Transverse colon (tissue), 4 donors: ENCODE measurements around the gene ADGRB3. TPM values are rescaled to one million over a fixed set of nuclear protein-coding genes. Genes with fewer than 3 reads are reported as not detected.

Source experiments
- DNase-seq: peaks from one replicate; pipeline ENCODE4 v3.0.0-alpha.2; 2019
- H3K27ac ChIP-seq, 4 donors: fragments of 200-600 bp; sonication (generic); 2 replicates each; pipeline ENCODE4 v1.5.1; 2016 to 2018; ENCODE audit warnings: inconsistent platforms in 4 of 4
- H3K27me3 ChIP-seq: fragments of 200-600 bp; sonication (generic); 2 replicates; pipeline ENCODE4 v1.5.1; 2017; ENCODE audit warnings: inconsistent platforms
- H3K36me3 ChIP-seq, 4 donors: fragments of 200-600 bp; sonication (generic); 2 replicates each; pipeline ENCODE4 v1.5.1; 2017 to 2019; ENCODE audit warnings: inconsistent platforms in 4 of 4
- H3K4me1 ChIP-seq, 4 donors: fragments of 200-600 bp; sonication (generic); 2 replicates each; pipeline ENCODE4 v1.5.1; 2017 to 2020; ENCODE audit warnings: inconsistent platforms in 4 of 4
- H3K4me3 ChIP-seq, 4 donors: fragments of 200-600 bp; sonication (generic); 1 replicate in 1 of 4; 2 replicates in 3 of 4; pipeline versions ENCODE4 v1.5.1 to v1.6.1; 2017 to 2019; ENCODE audit warnings: inconsistent platforms in 4 of 4
- H3K9me3 ChIP-seq, 2 donors: fragments of 200-600 bp; sonication (generic); 2 replicates each; pipeline ENCODE4 v1.5.1; 2017 to 2019; ENCODE audit warnings: inconsistent platforms in 2 of 2
- EP300 ChIP-seq: sonication (generic); formaldehyde crosslinking; IDR thresholded peaks from one replicate; pipeline ENCODE4 v1.6.1; 2017; ENCODE audit warnings: antibody characterized with exemption, low read depth
- POLR2A ChIP-seq: fragments of 450-650 bp; IDR thresholded peaks from one replicate; pipeline ENCODE4 v1.6.1; 2016; ENCODE audit warnings: antibody characterized with exemption, mild to moderate bottlenecking, moderate library complexity
- POLR2AphosphoS5 ChIP-seq, 3 donors: sonication (generic); formaldehyde crosslinking; IDR thresholded peaks; one replicate each; pipeline ENCODE4 v1.6.1; 2016; ENCODE audit warnings: antibody characterized with exemption in 3 of 3
- WGBS, 2 donors: methylation state at CpG; one replicate each; pipeline ENCODE4 v1.1.5; 2018; ENCODE audit warnings: low coverage in 1 of 2; 5-methylcytosine and 5-hydroxymethylcytosine counted together
- in situ Hi-C, 4 donors: fragments of 200-750 bp; cut with MboI; loops; one replicate each; pipeline versions ENCODE4 v1.15.0 to v1.15.1; 2017; ENCODE audit warnings: low sequenced_read_pairs in 3 of 4, low pct_ligation_motif_present in 1 of 4, low pct_unique_long_range_greater_than_20kb in 1 of 4
- intact Hi-C: fragments of 100-400 bp; cut with DNase I; formaldehyde crosslinking; loops from one replicate; pipeline ENCODE4 v1.15.1; 2023; ENCODE audit warnings: low total_unique reads
- total RNA-seq, 4 donors: library from RNA; depleted of rRNA; stranded (reverse); fragments of >200 nt; gene quantifications; one replicate each; pipeline ENCODE4 v1.1.0, GENCODE V29; 2016
- TF ChIP-seq, protein P1 (sequence below), 5 experiments: fragments of 200-600 bp in 3 of 5; fragments of 450-650 bp in 2 of 5; sonication (generic) in 3 of 5; IDR thresholded peaks; 1 replicate in 2 of 5; 2 replicates in 3 of 5; pipeline ENCODE4 v1.5.1; 2016 to 2017; ENCODE audit warnings: antibody characterized with exemption in 5 of 5, inconsistent platforms in 3 of 5, mild to moderate bottlenecking in 2 of 5, moderate library complexity in 1 of 5

ADGRB3 gene
- total RNA-seq, 4 donors from 2014 or later: 0.37 to 20.5 (median 2.2) TPM

GRCh38 chr6:68697394-68697793 is 62.3 kb downstream of the ADGRB3 start:
- Histone ChIP-seq H3K4me3 (no peak overlapping the region), H3K36me3 (no peaks in the 10 kb centered on the region), H3K9me3 (no peaks in the 10 kb centered on the region), H3K27ac (no peak overlapping the region), H3K4me1 (no peaks in the 10 kb centered on the region), H3K27me3 (no peaks in the 10 kb centered on the region)
- no peak for TF ChIP-seq POLR2A
- TF ChIP-seq, protein P1, sequence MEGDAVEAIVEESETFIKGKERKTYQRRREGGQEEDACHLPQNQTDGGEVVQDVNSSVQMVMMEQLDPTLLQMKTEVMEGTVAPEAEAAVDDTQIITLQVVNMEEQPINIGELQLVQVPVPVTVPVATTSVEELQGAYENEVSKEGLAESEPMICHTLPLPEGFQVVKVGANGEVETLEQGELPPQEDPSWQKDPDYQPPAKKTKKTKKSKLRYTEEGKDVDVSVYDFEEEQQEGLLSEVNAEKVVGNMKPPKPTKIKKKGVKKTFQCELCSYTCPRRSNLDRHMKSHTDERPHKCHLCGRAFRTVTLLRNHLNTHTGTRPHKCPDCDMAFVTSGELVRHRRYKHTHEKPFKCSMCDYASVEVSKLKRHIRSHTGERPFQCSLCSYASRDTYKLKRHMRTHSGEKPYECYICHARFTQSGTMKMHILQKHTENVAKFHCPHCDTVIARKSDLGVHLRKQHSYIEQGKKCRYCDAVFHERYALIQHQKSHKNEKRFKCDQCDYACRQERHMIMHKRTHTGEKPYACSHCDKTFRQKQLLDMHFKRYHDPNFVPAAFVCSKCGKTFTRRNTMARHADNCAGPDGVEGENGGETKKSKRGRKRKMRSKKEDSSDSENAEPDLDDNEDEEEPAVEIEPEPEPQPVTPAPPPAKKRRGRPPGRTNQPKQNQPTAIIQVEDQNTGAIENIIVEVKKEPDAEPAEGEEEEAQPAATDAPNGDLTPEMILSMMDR (IDR thresholded peaks at IDR 0.05): no peak
- TF ChIP-seq EP300: no peak
- no peak for TF ChIP-seq POLR2AphosphoS5 (IDR thresholded peaks at IDR 0.05)
- in situ Hi-C loops: no loop called here
- no peak for DNase-seq
- 62 to 64% methylated on average over 1 of the region's 1 CpG for WGBS, 2 donors
- intact Hi-C loops: no loop called here

GRCh38 chr6:68701159-68701558 is 66.1 kb downstream of the ADGRB3 start:
- Histone ChIP-seq H3K4me1 (no peaks in the 10 kb centered on the region), H3K9me3 (no peaks in the 10 kb centered on the region), H3K4me3 (no peak overlapping the region), H3K36me3 (no peaks in the 10 kb centered on the region), H3K27ac (no peak overlapping the region), H3K27me3 (no peaks in the 10 kb centered on the region)
- TF ChIP-seq, protein P1 (IDR thresholded peaks at IDR 0.05): no peak
- TF ChIP-seq EP300 (no peak), POLR2A (no peak), POLR2AphosphoS5 (IDR thresholded peaks at IDR 0.05) (no peak)
- in situ Hi-C loops: no loop called here
- 72 to 78% methylated on average over 4 of the region's 4 CpGs for whole genome bisulfite sequencing, 2 donors
- DNase-seq: no peak
- intact Hi-C loops: no loop called here

DNA sequence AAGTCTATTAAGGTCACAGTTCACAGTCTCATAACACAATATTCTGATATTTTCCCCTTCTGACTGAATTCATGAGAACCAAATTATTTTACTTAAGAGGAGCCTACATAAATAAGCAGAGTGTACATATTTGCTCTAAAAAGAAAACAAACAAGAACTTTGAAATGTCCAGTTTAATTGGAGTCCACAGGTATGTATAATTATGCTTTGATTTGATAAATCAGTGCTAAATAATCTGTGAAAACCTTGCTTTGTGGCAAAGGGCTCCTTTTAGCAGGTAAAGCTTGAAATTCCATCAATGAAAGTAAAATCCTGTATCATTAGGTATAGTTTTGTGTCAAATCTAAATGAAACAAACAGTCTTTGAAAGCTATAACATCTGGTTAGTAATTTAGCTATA is 69.4 kb downstream of the ADGRB3 start:
- H3K4me3 ChIP-seq: no peak overlapping the region
- intact Hi-C loops: no loop called here
- TF ChIP-seq, protein P1 (IDR thresholded peaks at IDR 0.05): no peak
- TF ChIP-seq EP300: no peak
- no peak for TF ChIP-seq POLR2A
- no peak for TF ChIP-seq POLR2AphosphoS5 (IDR thresholded peaks at IDR 0.05)

GRCh38 chr6:68709091-68709490 is 74.0 kb downstream of the ADGRB3 start:
- no peak overlapping the region for H3K4me3 ChIP-seq
- TF ChIP-seq POLR2A: no peak
- no peak for DNase-seq
- H3K36me3 ChIP-seq: no peaks in the 10 kb centered on the region
- no peaks in the 10 kb centered on the region for H3K4me1 ChIP-seq
- H3K27ac ChIP-seq: no peak overlapping the region
- H3K27me3 ChIP-seq: no peaks in the 10 kb centered on the region
- intact Hi-C loops: no loop called here
- in situ Hi-C loops: no loop called here
- WGBS, 2 donors: 78 to 88% methylated on average over 2 of the region's 2 CpGs
- no peaks in the 10 kb centered on the region for H3K9me3 ChIP-seq

More for the DNA sequence above, 69.4 kb downstream of the ADGRB3 start:
- DNase-seq: no peak
- no peaks in the 10 kb centered on the region for H3K36me3 ChIP-seq
- in situ Hi-C loops: no loop called here
- H3K27me3 ChIP-seq: no peaks in the 10 kb centered on the region
- no peak overlapping the region for H3K27ac ChIP-seq
- H3K4me1 ChIP-seq: no peaks in the 10 kb centered on the region
- H3K9me3 ChIP-seq: no peaks in the 10 kb centered on the region

DNA sequence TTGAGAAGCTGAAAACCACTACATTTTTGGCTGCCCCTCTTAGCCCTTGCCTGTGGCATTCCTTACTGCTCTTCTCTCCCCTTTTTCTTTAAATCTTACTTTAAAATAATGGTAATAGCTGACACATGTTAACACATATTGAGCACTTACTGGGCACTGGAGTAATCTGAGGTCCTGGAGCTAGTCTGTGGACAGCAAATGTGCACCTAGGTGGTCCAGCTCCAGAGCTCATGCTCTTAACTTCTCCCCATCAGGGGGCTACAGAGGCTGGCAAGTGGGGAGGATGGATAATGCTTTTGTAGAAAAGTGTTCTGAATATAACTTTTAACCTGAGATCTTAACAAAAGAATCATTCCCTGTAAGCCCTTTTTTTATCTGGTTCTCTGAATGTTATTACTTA is 74.8 kb downstream of the ADGRB3 start:
- H3K27ac ChIP-seq: no peak overlapping the region
- no peak for DNase-seq
- intact Hi-C loops: no loop called here
- H3K4me1 ChIP-seq: no peaks in the 10 kb centered on the region
- in situ Hi-C loops: no loop called here
- TF ChIP-seq EP300 (no peak), POLR2A (no peak), POLR2AphosphoS5 (IDR thresholded peaks at IDR 0.05) (no peak)
- TF ChIP-seq, protein P1 (IDR thresholded peaks at IDR 0.05): no peak
- H3K4me3 ChIP-seq: no peak overlapping the region
- no peaks in the 10 kb centered on the region for H3K9me3 ChIP-seq
- no peaks in the 10 kb centered on the region for H3K36me3 ChIP-seq
- H3K27me3 ChIP-seq: no peaks in the 10 kb centered on the region
